HPDE6-E6E7 (cell line): ENCODE results near the gene PDX1.

ENCODE experiments used
- DNase-seq: peaks from one replicate; pipeline ENCODE4 v3.0.0; 2011; ENCODE audit warnings: missing footprints; ENCODE audit errors: extremely low spot score

The PDX1 gene

GRCh38 chr13:27922883-27923612 is 3.2 kb downstream of the PDX1 start:
- DNase-seq, result no peak

DNA sequence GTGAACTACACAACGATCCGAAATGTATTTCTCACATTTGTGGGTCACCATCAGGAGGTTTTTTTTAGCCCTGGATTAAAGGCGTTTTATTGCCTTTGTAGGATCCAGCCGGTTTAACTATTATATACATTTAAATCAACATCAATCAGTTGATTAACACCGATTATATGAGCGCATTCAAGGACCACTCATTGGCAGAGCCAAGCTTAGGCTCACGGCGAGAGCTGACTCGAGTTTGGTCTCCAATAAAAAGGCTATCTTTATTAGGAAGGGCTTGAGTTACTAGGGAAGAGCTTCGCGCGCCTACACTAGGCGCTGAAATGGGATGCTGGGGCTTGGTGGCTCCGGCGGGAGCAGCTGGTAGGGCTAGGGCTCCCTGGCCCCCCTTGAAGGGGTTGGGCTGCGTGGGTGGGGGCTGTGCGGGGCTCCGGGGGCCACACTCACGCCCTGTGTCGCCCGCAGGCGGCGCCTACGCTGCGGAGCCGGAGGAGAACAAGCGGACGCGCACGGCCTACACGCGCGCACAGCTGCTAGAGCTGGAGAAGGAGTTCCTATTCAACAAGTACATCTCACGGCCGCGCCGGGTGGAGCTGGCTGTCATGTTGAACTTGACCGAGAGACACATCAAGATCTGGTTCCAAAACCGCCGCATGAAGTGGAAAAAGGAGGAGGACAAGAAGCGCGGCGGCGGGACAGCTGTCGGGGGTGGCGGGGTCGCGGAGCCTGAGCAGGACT is 4.2 kb downstream of the PDX1 start:
- no peak for DNase-seq

DNA sequence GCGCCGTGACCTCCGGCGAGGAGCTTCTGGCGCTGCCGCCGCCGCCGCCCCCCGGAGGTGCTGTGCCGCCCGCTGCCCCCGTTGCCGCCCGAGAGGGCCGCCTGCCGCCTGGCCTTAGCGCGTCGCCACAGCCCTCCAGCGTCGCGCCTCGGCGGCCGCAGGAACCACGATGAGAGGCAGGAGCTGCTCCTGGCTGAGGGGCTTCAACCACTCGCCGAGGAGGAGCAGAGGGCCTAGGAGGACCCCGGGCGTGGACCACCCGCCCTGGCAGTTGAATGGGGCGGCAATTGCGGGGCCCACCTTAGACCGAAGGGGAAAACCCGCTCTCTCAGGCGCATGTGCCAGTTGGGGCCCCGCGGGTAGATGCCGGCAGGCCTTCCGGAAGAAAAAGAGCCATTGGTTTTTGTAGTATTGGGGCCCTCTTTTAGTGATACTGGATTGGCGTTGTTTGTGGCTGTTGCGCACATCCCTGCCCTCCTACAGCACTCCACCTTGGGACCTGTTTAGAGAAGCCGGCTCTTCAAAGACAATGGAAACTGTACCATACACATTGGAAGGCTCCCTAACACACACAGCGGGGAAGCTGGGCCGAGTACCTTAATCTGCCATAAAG is 4.8 kb downstream of the PDX1 start:
- DNase-seq, result no peak

- no peak for DNase-seq
Observed at GRCh38 chr13:27925220-27925991, 5.6 kb downstream of the PDX1 start.

GRCh38 chr13:27926644-27927434 is 7.0 kb downstream of the PDX1 start:
- DNase-seq, result no peak

GRCh38 chr13:27927444-27928352 is 7.9 kb downstream of the PDX1 start:
- DNase-seq, result no peak

GRCh38 chr13:27928353-27928804 is 8.6 kb downstream of the PDX1 start:
- no peak for DNase-seq

GRCh38 chr13:27928805-27929753 is 9.3 kb downstream of the PDX1 start:
- DNase-seq, result no peak

GRCh38 chr13:27929868-27930267 is 10.1 kb downstream of the PDX1 start:
- no peak for DNase-seq

DNA sequence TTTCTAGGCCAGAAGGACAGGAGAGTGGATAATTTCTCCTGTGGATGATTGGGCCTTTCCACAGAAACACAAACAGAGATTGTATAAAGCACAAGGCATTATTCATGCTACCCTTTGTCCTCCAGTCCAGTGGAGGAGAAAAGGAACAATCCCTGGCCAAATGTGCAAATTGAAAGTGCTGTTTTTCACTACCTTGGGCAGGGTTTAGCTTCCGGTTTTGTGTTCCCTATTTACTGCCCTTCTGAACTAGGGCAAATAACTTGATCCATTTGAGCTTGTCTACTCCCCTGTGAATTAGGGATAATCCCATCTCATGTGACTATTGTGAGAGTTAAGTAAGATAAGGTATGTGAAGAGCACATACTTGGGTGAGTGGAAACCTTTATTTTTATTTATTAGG is 13.3 kb downstream of the PDX1 start:
- DNase-seq, result no peak

GRCh38 chr13:27933580-27934328 is 14.0 kb downstream of the PDX1 start:
- no peak for DNase-seq

DNA sequence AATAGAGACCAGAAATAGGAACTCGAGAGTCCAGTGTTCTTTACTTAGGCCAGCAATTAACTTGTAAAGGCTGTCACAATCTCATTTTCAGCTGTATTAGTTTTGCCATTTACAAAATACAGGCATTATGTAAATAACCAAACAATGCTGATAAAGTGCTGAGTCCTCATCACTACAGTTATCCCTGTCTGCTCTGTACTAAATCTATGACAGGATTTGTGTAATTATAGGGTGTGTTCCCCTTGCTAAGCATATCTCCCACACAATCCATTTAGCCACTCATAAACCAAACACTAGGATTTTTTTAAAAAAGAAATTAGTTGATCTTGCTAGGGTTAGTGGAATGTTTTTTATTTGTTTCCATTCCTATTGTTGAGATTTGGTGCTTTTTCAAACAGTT is 23.2 kb downstream of the PDX1 start:
- no peak for DNase-seq

DNA sequence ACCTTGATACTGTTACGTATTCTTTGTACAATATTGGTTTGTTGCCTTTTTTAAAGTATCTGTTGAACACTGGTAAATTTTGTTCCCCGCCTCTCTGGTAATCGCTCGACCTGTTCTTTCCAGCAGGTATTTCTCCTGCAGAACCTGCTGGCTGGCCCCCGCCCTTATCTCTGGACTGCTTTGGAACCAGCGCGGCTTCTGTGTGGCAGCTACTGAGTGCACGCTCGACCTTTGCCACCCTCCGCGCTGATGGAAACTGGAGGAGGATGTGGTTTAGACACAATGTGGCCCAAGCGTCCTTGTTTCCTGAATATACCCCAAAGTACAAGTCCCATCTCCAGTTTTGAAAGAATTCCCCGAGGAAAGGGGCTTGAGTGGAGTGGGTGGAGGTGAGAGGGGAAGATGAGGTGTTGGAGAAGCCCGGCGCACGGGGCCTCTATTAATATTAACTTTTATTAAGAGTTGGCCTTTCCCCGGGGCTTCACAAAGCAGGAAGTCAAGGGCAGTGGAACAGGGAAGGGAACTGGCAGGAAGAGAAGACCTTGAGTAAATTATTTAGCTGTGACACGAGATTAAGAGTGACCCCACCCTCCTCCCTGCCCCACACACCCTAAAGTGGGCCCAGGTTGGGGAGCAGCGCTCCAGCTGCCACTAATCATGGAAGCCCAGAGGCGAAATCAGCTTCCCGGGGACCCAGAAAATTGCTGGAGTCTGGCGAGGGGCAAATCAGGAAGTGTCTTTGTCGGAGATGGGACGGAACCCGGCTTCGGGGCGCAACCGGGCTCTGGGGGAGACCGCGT is 33.3 kb downstream of the PDX1 start:
- no peak for DNase-seq

GRCh38 chr13:27953676-27954405 is 34.0 kb downstream of the PDX1 start:
- DNase-seq, result peak; percentile 34

DNA sequence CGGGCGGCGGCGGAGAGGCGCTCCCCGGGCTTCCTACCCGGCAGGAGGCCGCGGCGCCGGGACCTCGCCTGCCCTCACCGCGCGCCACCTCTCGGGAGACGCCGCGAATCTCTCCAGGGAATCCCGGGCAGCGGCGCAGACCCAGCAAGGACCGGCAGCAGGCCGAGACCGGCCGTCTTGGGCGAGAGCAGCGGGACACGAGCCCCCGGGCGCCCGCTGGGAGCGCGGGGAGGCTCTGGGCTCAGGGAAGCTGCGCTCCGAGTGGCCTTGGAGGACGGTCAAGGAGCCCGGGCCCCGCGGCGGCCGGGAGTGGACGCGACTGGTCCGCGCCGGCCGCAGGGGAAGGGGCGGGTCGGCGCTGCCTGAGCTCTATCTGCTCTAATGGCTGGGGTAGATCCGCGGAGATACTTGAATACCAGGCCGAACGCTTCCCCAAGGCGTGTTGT is 34.6 kb downstream of the PDX1 start:
- no peak for DNase-seq

DNA sequence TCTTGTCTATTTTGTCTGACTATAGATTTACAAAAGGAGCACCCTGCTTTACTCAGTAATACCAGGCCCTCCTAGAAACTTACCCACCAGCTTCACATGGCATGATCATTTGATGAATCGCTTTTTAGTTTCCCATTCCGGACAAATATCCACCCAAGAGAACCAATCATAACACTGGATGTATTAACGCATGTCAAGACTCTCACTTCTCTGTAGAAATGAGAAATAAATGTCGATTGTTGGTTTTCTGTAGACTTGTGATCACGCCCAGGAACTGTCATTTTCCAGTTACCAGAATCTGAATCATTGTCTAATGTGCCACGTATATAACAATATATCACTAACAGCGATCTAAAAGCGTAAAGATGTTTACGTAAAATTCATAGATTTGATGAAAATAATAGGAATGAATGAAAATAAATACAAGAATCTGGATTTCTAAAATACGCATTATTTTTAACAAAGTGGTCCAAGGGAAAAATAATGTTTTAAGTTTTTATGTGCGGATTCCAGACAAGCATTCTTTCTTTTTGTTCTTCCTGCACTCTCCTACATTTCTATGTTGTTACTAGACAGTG is 35.3 kb downstream of the PDX1 start:
- no peak for DNase-seq
